Liver (tissue), 9 donors: Measurements from ENCODE around the gene OR2T6. TPM values are rescaled to one million over a fixed set of nuclear protein-coding genes. Genes with fewer than 3 reads are reported as not detected.

ENCODE experiments used
- DNase-seq: peaks from one replicate; pipeline ENCODE4 v3.0.0-alpha.2; 2017; ENCODE audit warnings: low spot score
- H3K27ac ChIP-seq, 2 donors: one replicate each; pipeline ENCODE4 v1.7.0; 2013; ENCODE audit warnings: inconsistent platforms in 2 of 2, low read length in 2 of 2, control low read depth in 1 of 2, low read depth in 1 of 2, mild to moderate bottlenecking in 1 of 2
- H3K27me3 ChIP-seq, 4 donors: one replicate each; pipeline versions ENCODE4 v1.6.1 to v1.7.0; 2013; ENCODE audit warnings: low read length in 3 of 4, inconsistent platforms in 1 of 4, mild to moderate bottlenecking in 1 of 4, moderate library complexity in 1 of 4; ENCODE audit not compliant: control insufficient read depth in 4 of 4, insufficient read depth in 4 of 4
- H3K36me3 ChIP-seq, 4 donors: one replicate each; pipeline versions ENCODE4 v1.6.1 to v1.7.0; 2013; ENCODE audit warnings: low read length in 3 of 4, mild to moderate bottlenecking in 3 of 4, low read depth in 1 of 4, moderate library complexity in 1 of 4; ENCODE audit not compliant: control insufficient read depth in 4 of 4, insufficient read depth in 3 of 4
- H3K4me1 ChIP-seq, 4 donors: one replicate each; pipeline versions ENCODE4 v1.6.1 to v1.7.0; 2013; ENCODE audit warnings: low read length in 3 of 4, mild to moderate bottlenecking in 3 of 4, moderate library complexity in 1 of 4; ENCODE audit not compliant: control insufficient read depth in 4 of 4, insufficient read depth in 4 of 4
- H3K4me3 ChIP-seq, 3 donors: one replicate each; pipeline versions ENCODE4 v1.6.1 to v1.7.0; 2013; ENCODE audit warnings: low read length in 3 of 3, control low read depth in 1 of 3, low read depth in 1 of 3, mild to moderate bottlenecking in 1 of 3
- H3K9ac ChIP-seq, 2 donors: one replicate each; pipeline ENCODE4 v1.7.0; 2013; ENCODE audit warnings: low read length in 2 of 2, mild to moderate bottlenecking in 2 of 2, moderate library complexity in 2 of 2, control low read depth in 1 of 2, low read depth in 1 of 2
- H3K9me3 ChIP-seq, 4 donors: one replicate each; pipeline versions ENCODE4 v1.6.1 to v1.7.0; 2013; ENCODE audit warnings: low read length in 3 of 4; ENCODE audit not compliant: control insufficient read depth in 4 of 4
- EGR1 ChIP-seq, 2 donors: IDR thresholded peaks; 2 replicates each; pipeline ENCODE4 v1.6.1; 2016 to 2018; ENCODE audit warnings: antibody characterized with exemption in 2 of 2, low read depth in 2 of 2
- FOXA1 ChIP-seq: IDR thresholded peaks from 2 replicates; pipeline ENCODE4 v1.6.1; 2016; ENCODE audit warnings: antibody characterized with exemption
- FOXA2 ChIP-seq: IDR thresholded peaks from 2 replicates; pipeline ENCODE4 v1.6.1; 2016; ENCODE audit warnings: antibody characterized with exemption
- GABPA ChIP-seq, 2 donors: IDR thresholded peaks in 1 of 2; conservative IDR thresholded peaks in 1 of 2; 2 replicates each; pipeline ENCODE4 v1.6.1; 2016; ENCODE audit warnings: antibody characterized with exemption in 2 of 2, mild to moderate bottlenecking in 1 of 2, moderate library complexity in 1 of 2
- HNF4A ChIP-seq, 2 donors: conservative IDR thresholded peaks; 2 replicates each; pipeline ENCODE4 v1.6.1; 2016; ENCODE audit warnings: antibody characterized with exemption in 2 of 2, mild to moderate bottlenecking in 2 of 2
- HNF4G ChIP-seq: IDR thresholded peaks from 2 replicates; pipeline ENCODE4 v1.6.1; 2016; ENCODE audit warnings: antibody characterized with exemption
- JUND ChIP-seq, 2 donors: IDR thresholded peaks; 2 replicates each; pipeline ENCODE4 v1.6.1; 2016; ENCODE audit warnings: antibody characterized with exemption in 2 of 2
- NR2F2 ChIP-seq: IDR thresholded peaks from 2 replicates; pipeline ENCODE4 v1.6.1; 2016; ENCODE audit warnings: antibody characterized with exemption
- RAD21 ChIP-seq, 2 donors: IDR thresholded peaks; 2 replicates each; pipeline ENCODE4 v1.6.1; 2016; ENCODE audit warnings: antibody characterized with exemption in 2 of 2, mild to moderate bottlenecking in 2 of 2
- RXRA ChIP-seq, 2 donors: IDR thresholded peaks; 2 replicates each; pipeline ENCODE4 v1.6.1; 2017 to 2018; ENCODE audit warnings: antibody characterized with exemption in 2 of 2, mild to moderate bottlenecking in 1 of 2
- SP1 ChIP-seq: IDR thresholded peaks from 2 replicates; pipeline ENCODE4 v1.6.1; 2018; ENCODE audit warnings: antibody characterized with exemption, mild to moderate bottlenecking
- YY1 ChIP-seq: IDR thresholded peaks from 2 replicates; pipeline ENCODE4 v1.6.1; 2016; ENCODE audit warnings: antibody characterized with exemption, mild to moderate bottlenecking
- ZBTB33 ChIP-seq: IDR thresholded peaks from 2 replicates; pipeline ENCODE4 v1.6.1; 2016; ENCODE audit warnings: antibody characterized with exemption
- WGBS: extraction: QIAGEN DNeasy Blood & Tissue Kit; methylation state at CpG from one replicate; pipeline ENCODE4 v1.1.7; 2013; 5-methylcytosine and 5-hydroxymethylcytosine counted together
- polyA plus RNA-seq, 2 donors: library from polyadenylated mRNA; stranded (reverse) in 1 of 2; unstranded in 1 of 2; fragments of 200-250 nt in 1 of 2; fragments of >200 nt in 1 of 2; fragmentation: Nextera tagmentation in 1 of 2; extraction: Ambion mirVana in 1 of 2; gene quantifications; one replicate each; pipeline versions ENCODE4 v1.2.1 to v1.2.3, GENCODE V29; 2013 to 2015
- total RNA-seq, 2 donors: library from RNA; depleted of rRNA; stranded (reverse); fragments of >200 nt; gene quantifications; one replicate each; pipeline ENCODE4 v1.2.3, GENCODE V29; 2014
- TF ChIP-seq, protein P1 (sequence below): IDR thresholded peaks from 2 replicates; pipeline ENCODE4 v1.6.1; 2016; ENCODE audit warnings: antibody characterized with exemption
- TF ChIP-seq, protein P2 (sequence below): IDR thresholded peaks from 2 replicates; pipeline ENCODE4 v1.6.1; 2016; ENCODE audit warnings: antibody characterized with exemption
- TF ChIP-seq, protein P3 (sequence below): fragments of 150-350 bp; IDR thresholded peaks from 2 replicates; pipeline ENCODE4 v1.5.1; 2017; ENCODE audit warnings: improper control_type of control experiment, low read depth, low read length; ENCODE audit not compliant: missing input control
- donor health status: healthy.
- donor health status: healthy.
- donor health status: healthy.
- donor health status: healthy.
- donor health status: healthy.

The OR2T6 gene, protein sequence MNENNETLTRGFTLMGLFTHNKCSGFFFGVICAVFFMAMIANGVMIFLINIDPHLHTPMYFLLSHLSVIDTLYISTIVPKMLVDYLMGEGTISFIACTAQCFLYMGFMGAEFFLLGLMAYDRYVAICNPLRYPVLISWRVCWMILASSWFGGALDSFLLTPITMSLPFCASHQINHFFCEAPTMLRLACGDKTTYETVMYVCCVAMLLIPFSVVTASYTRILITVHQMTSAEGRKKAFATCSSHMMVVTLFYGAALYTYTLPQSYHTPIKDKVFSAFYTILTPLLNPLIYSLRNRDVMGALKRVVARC
- total RNA-seq (not detected), polyA plus RNA-seq (not detected)

GRCh38 chr1:248375446-248375845, at the start of gene OR2T6:
OR2T6 (plus strand) TSS chr1:248375746; CDS start chr1:248387609, 11,863 bp downstream.
- Histone ChIP-seq H3K27ac (no peak within 1 kb of the TSS), H3K27me3 (no peaks in the 10 kb centered on the region), H3K9me3 (no peaks in the 10 kb centered on the region), H3K4me3 (no peak within 1 kb of the TSS), H3K4me1 (no peaks in the 10 kb centered on the region), H3K9ac (no peak within 1 kb of the TSS), H3K36me3 (no peaks in the 10 kb centered on the region)
- DNase-seq = no peak
- TF ChIP-seq FOXA1 (no peak), EGR1 (IDR thresholded peaks at IDR 0.05; ENCODE audit: low read depth in 2 of 2) (no peak), ZBTB33 (no peak), HNF4G (no peak), SP1 (no peak), HNF4A (conservative IDR thresholded peaks at IDR 0.05) (no peak), GABPA (IDR thresholded peaks at IDR 0.05 in 1 of 2, conservative IDR thresholded peaks at IDR 0.05 in 1 of 2) (no peak), RAD21 (IDR thresholded peaks at IDR 0.05) (no peak)
- TF ChIP-seq, protein P1, sequence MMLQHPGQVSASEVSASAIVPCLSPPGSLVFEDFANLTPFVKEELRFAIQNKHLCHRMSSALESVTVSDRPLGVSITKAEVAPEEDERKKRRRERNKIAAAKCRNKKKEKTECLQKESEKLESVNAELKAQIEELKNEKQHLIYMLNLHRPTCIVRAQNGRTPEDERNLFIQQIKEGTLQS = no peak
- TF ChIP-seq, protein P2, sequence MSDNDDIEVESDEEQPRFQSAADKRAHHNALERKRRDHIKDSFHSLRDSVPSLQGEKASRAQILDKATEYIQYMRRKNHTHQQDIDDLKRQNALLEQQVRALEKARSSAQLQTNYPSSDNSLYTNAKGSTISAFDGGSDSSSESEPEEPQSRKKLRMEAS = no peak

DNA sequence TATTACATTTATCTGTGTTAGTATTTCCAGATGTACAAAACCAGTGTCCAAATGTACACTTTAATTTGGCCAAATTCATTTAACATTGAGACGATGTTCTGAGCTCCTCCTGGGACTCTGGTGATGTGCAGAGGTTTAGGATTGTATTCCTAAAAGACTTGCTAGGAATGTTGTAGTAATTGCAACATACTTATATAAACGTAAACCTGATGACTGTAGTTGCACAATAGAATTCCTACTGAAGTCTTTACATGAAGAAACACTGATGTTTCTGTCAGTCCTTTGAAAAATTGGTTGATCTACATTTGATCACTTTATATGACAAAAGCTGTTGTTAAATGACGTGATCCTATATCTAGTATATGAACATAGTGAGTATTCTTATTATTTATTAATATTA, 32.1 kb upstream of the OR2T6 start:
- no peaks in the 10 kb centered on the region for H3K9me3 ChIP-seq
- 48% methylated on average over 3 of the region's 3 CpGs for WGBS
- no peak overlapping the region for H3K27ac ChIP-seq
- H3K36me3 ChIP-seq = no peaks in the 10 kb centered on the region
- TF ChIP-seq, protein P2 = no peak
- no peak for TF ChIP-seq RXRA (IDR thresholded peaks at IDR 0.05)
- TF ChIP-seq JUND (IDR thresholded peaks at IDR 0.05) = no peak
- no peak for TF ChIP-seq FOXA1
- no peak for TF ChIP-seq ZBTB33
- H3K4me1 ChIP-seq = no peaks in the 10 kb centered on the region
- DNase-seq = no peak
- H3K4me3 ChIP-seq = no peak overlapping the region
- no peak overlapping the region for H3K9ac ChIP-seq
- no peaks in the 10 kb centered on the region for H3K27me3 ChIP-seq

- Histone ChIP-seq H3K4me1 (no peaks in the 10 kb centered on the region), H3K36me3 (no peaks in the 10 kb centered on the region), H3K4me3 (no peak within 1 kb of the TSS), H3K27me3 (no peaks in the 10 kb centered on the region), H3K9ac (no peak within 1 kb of the TSS), H3K9me3 (no peaks in the 10 kb centered on the region), H3K27ac (no peak within 1 kb of the TSS)
- no peak for DNase-seq
- WGBS = 78% methylated on average over 4 of the region's 4 CpGs
- no peak for TF ChIP-seq FOXA1
- TF ChIP-seq, protein P2 = no peak
- TF ChIP-seq HNF4G = no peak
- no peak for TF ChIP-seq JUND (IDR thresholded peaks at IDR 0.05)
- TF ChIP-seq, protein P1 = no peak
- TF ChIP-seq RXRA (IDR thresholded peaks at IDR 0.05) = no peak
- no peak for TF ChIP-seq NR2F2
- TF ChIP-seq FOXA2 = no peak
- TF ChIP-seq EGR1 (IDR thresholded peaks at IDR 0.05; ENCODE audit: low read depth in 2 of 2) = no peak
- TF ChIP-seq, protein P3, sequence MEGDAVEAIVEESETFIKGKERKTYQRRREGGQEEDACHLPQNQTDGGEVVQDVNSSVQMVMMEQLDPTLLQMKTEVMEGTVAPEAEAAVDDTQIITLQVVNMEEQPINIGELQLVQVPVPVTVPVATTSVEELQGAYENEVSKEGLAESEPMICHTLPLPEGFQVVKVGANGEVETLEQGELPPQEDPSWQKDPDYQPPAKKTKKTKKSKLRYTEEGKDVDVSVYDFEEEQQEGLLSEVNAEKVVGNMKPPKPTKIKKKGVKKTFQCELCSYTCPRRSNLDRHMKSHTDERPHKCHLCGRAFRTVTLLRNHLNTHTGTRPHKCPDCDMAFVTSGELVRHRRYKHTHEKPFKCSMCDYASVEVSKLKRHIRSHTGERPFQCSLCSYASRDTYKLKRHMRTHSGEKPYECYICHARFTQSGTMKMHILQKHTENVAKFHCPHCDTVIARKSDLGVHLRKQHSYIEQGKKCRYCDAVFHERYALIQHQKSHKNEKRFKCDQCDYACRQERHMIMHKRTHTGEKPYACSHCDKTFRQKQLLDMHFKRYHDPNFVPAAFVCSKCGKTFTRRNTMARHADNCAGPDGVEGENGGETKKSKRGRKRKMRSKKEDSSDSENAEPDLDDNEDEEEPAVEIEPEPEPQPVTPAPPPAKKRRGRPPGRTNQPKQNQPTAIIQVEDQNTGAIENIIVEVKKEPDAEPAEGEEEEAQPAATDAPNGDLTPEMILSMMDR = no peak
- TF ChIP-seq YY1 = no peak
- TF ChIP-seq GABPA (IDR thresholded peaks at IDR 0.05 in 1 of 2, conservative IDR thresholded peaks at IDR 0.05 in 1 of 2) = no peak
- TF ChIP-seq RAD21 (IDR thresholded peaks at IDR 0.05) = no peak
Measured at GRCh38 chr1:248348475-248348874, 27.1 kb upstream of the OR2T6 start, which contains the start of gene OR14C36. OR14C36 (plus strand) TSS chr1:248348775; CDS start chr1:248348775, 0 bp downstream.
